SH-SY5Y (cell line): ENCODE measurements around the gene ZNF484.

ENCODE experiments used
- GATA2 ChIP-seq: IDR thresholded peaks from 2 replicates; pipeline ENCODE4 v1.6.1; 2011; ENCODE audit warnings: mild to moderate bottlenecking, low read depth, low read length
- GATA3 ChIP-seq: IDR thresholded peaks from 2 replicates; pipeline ENCODE4 v1.6.1; 2011; ENCODE audit warnings: low read depth, mild to moderate bottlenecking, low read length, moderate library complexity

- TF ChIP-seq GATA2 (no peak), GATA3 (no peak)
Measured at GRCh38 chr9:92870289-92870688, 7.5 kb downstream of the ZNF484 start.
